ENCODE measurements around the gene MRC2. TPM values are rescaled to one million over a fixed set of nuclear protein-coding genes. Genes with fewer than 3 reads are reported as not detected.
A peak's percentile ranks its signal among the peaks of the same experiment; 100 is the strongest.

Gene MRC2
- total and polyA plus RNA-seq, 9 of the 15 experiments (the other 6 are each of a cell fraction or from before 2014, with no cell fraction given), result 0.28 to 11.5 (median 6.6) TPM

DNA sequence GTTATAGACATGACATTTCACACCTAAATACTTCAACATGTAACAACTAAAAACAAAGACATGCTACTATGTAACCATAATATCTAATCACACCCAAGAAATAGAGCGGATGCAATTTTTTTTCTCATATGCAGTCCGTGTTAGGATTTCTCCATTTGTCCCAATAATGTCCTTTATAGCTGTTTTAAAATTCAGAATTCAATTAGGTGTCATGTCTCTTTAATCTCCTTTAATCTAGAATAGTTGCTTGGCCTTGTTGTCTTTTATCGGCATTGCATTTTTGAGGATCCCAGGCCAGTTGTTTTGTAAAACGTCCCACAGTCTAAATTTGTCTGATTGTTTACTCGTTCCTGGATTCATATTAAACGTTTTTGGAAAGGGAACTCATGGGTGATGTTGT is 14.5 kb downstream of the MRC2 start (continued):
- no peak for TF ChIP-seq RERE (CRISPR knock-in tag; IDR thresholded peaks at IDR 0.05; ENCODE audit: borderline replicate concordance)
- no peak for TF ChIP-seq SRSF1 (IDR thresholded peaks at IDR 0.05; ENCODE audit: low read depth, low read length)
- TF ChIP-seq GABPB1 (CRISPR knock-in tag; IDR thresholded peaks at IDR 0.05), result no peak

DNA sequence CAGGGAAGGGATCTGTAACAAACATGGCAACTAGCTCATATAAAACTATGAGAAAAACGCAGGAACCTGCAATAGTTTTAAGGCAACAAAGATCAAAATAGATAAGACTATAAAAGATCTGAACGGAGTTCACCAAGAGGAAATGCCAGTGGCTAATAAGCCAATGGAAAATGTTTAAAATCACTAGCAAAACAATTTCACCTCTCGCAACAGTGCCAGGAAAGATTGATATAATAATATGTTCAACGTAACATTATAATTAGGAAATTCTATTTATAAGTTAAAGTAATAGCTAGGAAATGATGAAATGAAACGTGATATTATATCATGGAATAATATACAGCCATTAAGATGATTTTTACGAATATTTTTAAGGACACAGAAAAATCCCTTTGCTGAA is 16.0 kb downstream of the MRC2 start:
- H4K20me1 ChIP-seq (replicated peaks; ENCODE audit: control insufficient read depth, insufficient read depth, low read length), result no peaks in the 10 kb centered on the region
- H3K9me1 ChIP-seq (ENCODE audit: control insufficient read depth, insufficient read depth, low read length), result no peaks in the 10 kb centered on the region
- H3K79me2 ChIP-seq (ENCODE audit: control insufficient read depth, insufficient read depth, low read length), result no peaks in the 10 kb centered on the region
- BruUV-seq (replicated peaks), result no TSS peak
- ATAC-seq (no peak), DNase-seq (ENCODE audit: extremely low read depth in 1 of 4, low spot score in 3 of 4) (no peak), FAIRE-seq (no peak)
- POLR2A ChIA-PET, result interaction anchor here (1.2 kb wide), 1 partner anchor 10 kb away, joined by 3 read pairs; no protein-coding TSS in a partner anchor
- H3K9me3 ChIP-seq (replicated peaks; ENCODE audit: control insufficient read depth, insufficient read depth, low read depth, low read length), result no peaks in the 10 kb centered on the region
- H3K36me3 ChIP-seq (ENCODE audit: control insufficient read depth, insufficient read depth, low read length), result no peaks in the 10 kb centered on the region
- in situ Hi-C loops (cut with MboI), result no loop called here
- H3K27ac ChIP-seq (ENCODE audit: extremely low read depth, low read depth, low read length), result no peak overlapping the region
- H3K4me1 ChIP-seq (replicated peaks in 1 of 2; ENCODE audit: control insufficient read depth in 2 of 2, insufficient read depth in 2 of 2, low read length in 2 of 2), result peaks cover 4 to 6% of the 10 kb centered on the region in 2 experiments; a peak in 2 of 5 replicates
- WGBS (ENCODE audit: insufficient coverage, low coverage, missing lambda C conversion rate), result 44% methylated on average over 6 of the region's 6 CpGs
- H3K4me2 ChIP-seq (ENCODE audit: insufficient read depth, low read length), result no peak overlapping the region
- no peak overlapping the region for H2AFZ ChIP-seq (ENCODE audit: low read depth, low read length)
- TF ChIP-seq EGR1 (conservative IDR thresholded peaks at IDR 0.05) (no peak), ZNF146 (CRISPR knock-in tag; IDR thresholded peaks at IDR 0.05; ENCODE audit: unreplicated experiment) (peak; percentile 10)
- peaks cover 0 to 10% of the 10 kb centered on the region in 2 experiments; a peak in 1 of 5 replicates for H3K27me3 ChIP-seq (ENCODE audit: control insufficient read depth in 2 of 2, insufficient read depth in 2 of 2, low read length in 2 of 2)
- CTCF ChIA-PET (ENCODE audit: low intra/inter-chr PET ratio), result no interaction called here
- H3K9ac ChIP-seq (ENCODE audit: insufficient read depth in 1 of 2, low read depth in 2 of 2, low read length in 2 of 2), result no peak overlapping the region
- intact Hi-C loops (cut with micrococcal nuclease), result no loop called here
- H3K4me3 ChIP-seq, result no peak overlapping the region

All from K562 (cell line).